T-cell (primary cell): ENCODE measurements around the gene NR3C1. TPM values are rescaled to one million over a fixed set of nuclear protein-coding genes. Genes with fewer than 3 reads are reported as not detected.

ENCODE experiments used
- ATAC-seq, 4 experiments: fragments of 200-7000 bp in 3 of 4; fragments of 150-1000 bp in 1 of 4; cut with Tn5 transposase; replicated peaks in 1 of 4; 1 replicate in 3 of 4; 2 replicates in 1 of 4; pipeline ENCODE4 v1.10.0; 2021; ENCODE audit warnings: moderate library complexity in 3 of 4, mild to moderate bottlenecking in 2 of 4, moderate number of reproducible peaks in 1 of 4
- CTCF ChIA-PET, 2 donors: fragments of 300-600 bp; sonication (Branson Sonifier 250); formaldehyde crosslinking; loops; one replicate each; lab custom pipeline; 2022; ENCODE audit warnings: antibody characterized with exemption in 2 of 2; lab: Charles Lee
- POLR2A ChIA-PET, 2 donors: fragments of 300-600 bp; sonication (Branson Sonifier 250); formaldehyde crosslinking; loops; one replicate each; lab custom pipeline; 2022; ENCODE audit warnings: antibody characterized with exemption in 2 of 2; lab: Charles Lee
- DNase-seq, 35 experiments: peaks; one replicate each; pipeline versions ENCODE4 v3.0.0 to v3.0.0-alpha.2; 2013 to 2023
- H3K27ac ChIP-seq: one replicate; pipeline ENCODE4 v1.5.1; 2013; ENCODE audit warnings: low read length
- H3K27me3 ChIP-seq, 2 experiments: replicated peaks in 1 of 2; 1 replicate in 1 of 2; 2 replicates in 1 of 2; pipeline versions ENCODE4 v1.6.1 to v1.7.0; 2013; ENCODE audit warnings: low read length in 1 of 2, mixed read lengths in 1 of 2; ENCODE audit not compliant: control insufficient read depth in 2 of 2, insufficient read depth in 2 of 2; ENCODE audit errors: extremely low read depth in 1 of 2
- H3K36me3 ChIP-seq, 2 donors: 1 replicate in 1 of 2; 2 replicates in 1 of 2; pipeline versions ENCODE4 v1.6.1 to v1.7.0; 2013; ENCODE audit warnings: low read length in 1 of 2; ENCODE audit not compliant: control insufficient read depth in 2 of 2, insufficient read depth in 1 of 2; ENCODE audit errors: extremely low read depth in 1 of 2
- H3K4me1 ChIP-seq, 2 experiments: 1 replicate in 1 of 2; 2 replicates in 1 of 2; pipeline versions ENCODE4 v1.6.1 to v1.7.0; 2013; ENCODE audit warnings: low read length in 2 of 2, mixed read lengths in 1 of 2; ENCODE audit not compliant: insufficient read depth in 2 of 2, control insufficient read depth in 1 of 2; ENCODE audit errors: extremely low read depth in 1 of 2
- H3K4me3 ChIP-seq, 2 donors: 1 replicate in 1 of 2; 2 replicates in 1 of 2; pipeline versions ENCODE4 v1.5.1 to v1.7.0; 2013; ENCODE audit warnings: mild to moderate bottlenecking in 2 of 2, low read length in 1 of 2, moderate library complexity in 1 of 2; ENCODE audit not compliant: control insufficient read depth in 1 of 2; ENCODE audit errors: extremely low read depth in 1 of 2
- H3K9me3 ChIP-seq: 2 replicates; pipeline ENCODE4 v1.7.0; 2013
- H3K27ac Mint-ChIP-seq, 2 donors: one replicate each; pipeline ENCODE4 v1.8.0; 2020 to 2021; ENCODE audit warnings: mild to moderate bottlenecking in 2 of 2, mixed read lengths in 2 of 2
- H3K27me3 Mint-ChIP-seq, 2 donors: one replicate each; pipeline ENCODE4 v1.8.0; 2021 to 2022; ENCODE audit warnings: mixed read lengths in 2 of 2
- H3K36me3 Mint-ChIP-seq: one replicate; pipeline ENCODE4 v1.8.0; 2021; ENCODE audit warnings: mixed read lengths
- H3K4me1 Mint-ChIP-seq, 3 donors: one replicate each; pipeline ENCODE4 v1.8.0; 2020 to 2022; ENCODE audit warnings: mixed read lengths in 3 of 3, mild to moderate bottlenecking in 1 of 3
- H3K4me3 Mint-ChIP-seq, 3 donors: one replicate each; pipeline ENCODE4 v1.8.0; 2020 to 2022; ENCODE audit warnings: mild to moderate bottlenecking in 3 of 3, mixed read lengths in 3 of 3, moderate library complexity in 3 of 3
- H3K9me3 Mint-ChIP-seq, 3 donors: one replicate each; pipeline ENCODE4 v1.8.0; 2020 to 2022; ENCODE audit warnings: mixed read lengths in 3 of 3
- WGBS: methylation state at CpG from one replicate; pipeline ENCODE4 v1.1.5; 2013; ENCODE audit warnings: missing lambda C conversion rate; ENCODE audit not compliant: insufficient coverage; 5-methylcytosine and 5-hydroxymethylcytosine counted together
- total RNA-seq, 35 experiments: library from RNA in 6 of 35; stranded (reverse) in 6 of 35; fragments of 120-200 nt in 1 of 35; gene quantifications; one replicate each; pipeline versions ENCODE4 v1.2.1 to v1.2.4 and lab custom pipeline; 2013 to 2026

NR3C1 gene
- total RNA-seq, 5 donors from 2014 or later (not counting 1 experiment from before 2014, with no cell fraction given), result 108 to 156 (median 122) TPM

DNA sequence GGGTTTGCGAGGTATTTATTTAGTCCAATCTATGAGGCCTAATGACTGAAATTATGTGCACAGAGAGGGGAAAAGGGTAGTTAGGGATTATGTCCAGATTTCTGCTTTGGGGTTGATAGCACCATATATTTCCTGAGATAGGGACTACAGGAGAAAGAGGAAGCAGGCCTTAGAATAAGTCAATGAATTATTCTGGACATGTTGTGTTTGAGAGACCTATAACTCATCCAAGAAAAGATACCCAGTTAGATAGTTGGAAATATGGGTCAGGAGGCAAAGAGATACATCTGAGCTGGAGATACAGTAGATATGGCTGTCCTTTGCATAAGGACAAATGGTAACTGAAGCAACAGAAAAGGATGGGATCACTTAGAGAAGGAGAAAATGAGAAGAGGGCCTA, 53.1 kb downstream of the NR3C1 start:
- Mint-ChIP-seq H3K27ac (no peak overlapping the region), H3K4me3 (no peak overlapping the region), H3K27me3 (no peaks in the 10 kb centered on the region), H3K9me3 (no peaks in the 10 kb centered on the region), H3K4me1 (peaks cover 8 to 63% (median 44%) of the 10 kb centered on the region in 3 donors), H3K36me3 (peaks cover 8% of the 10 kb centered on the region)
- peaks cover 29 to 59% of the 10 kb centered on the region in 2 experiments for H3K4me1 ChIP-seq
- ATAC-seq, result no peak
- no peaks in the 10 kb centered on the region for H3K9me3 ChIP-seq
- WGBS, result 100% methylated on average over 1 of the region's 1 CpG
- no peaks in the 10 kb centered on the region for H3K36me3 ChIP-seq
- H3K27ac ChIP-seq, result no peak overlapping the region
- H3K27me3 ChIP-seq, result no peaks in the 10 kb centered on the region
- ChIA-PET CTCF (interaction anchor here in 1 of 2 donors (0.6 kb wide), 1 partner anchor 54 kb away, joined by 5 read pairs; no protein-coding TSS in a partner anchor), POLR2A (interaction anchor here (0.6 to 1.0 kb wide), 4 partner anchors 10 to 172 kb away, joined by 3 read pairs; no protein-coding TSS in a partner anchor)
- DNase-seq, result no peak
- H3K4me3 ChIP-seq, result no peak overlapping the region

DNA sequence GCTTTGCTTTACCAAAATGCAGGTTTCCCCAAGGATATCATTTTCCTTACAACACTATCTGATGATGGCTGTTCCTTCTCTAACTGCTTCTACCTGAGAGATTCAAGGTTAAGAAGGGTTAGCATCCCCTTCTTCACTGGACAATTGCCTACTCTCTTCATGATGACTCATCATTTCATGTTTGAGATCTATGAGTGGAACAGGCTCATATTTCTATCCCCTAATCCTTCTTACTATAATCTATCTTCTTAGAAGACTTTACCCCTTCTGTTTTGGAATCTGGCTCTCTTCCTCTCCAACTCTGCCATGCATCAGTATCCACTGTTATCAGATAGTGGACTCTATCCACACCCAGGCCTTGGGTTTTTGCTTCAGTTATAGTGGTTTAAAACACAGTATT, 54.3 kb downstream of the NR3C1 start:
- no peak overlapping the region for H3K4me3 ChIP-seq
- peaks cover 8 to 57% (median 39%) of the 10 kb centered on the region in 3 donors for H3K4me1 Mint-ChIP-seq
- CTCF ChIA-PET, result no interaction called here

DNA sequence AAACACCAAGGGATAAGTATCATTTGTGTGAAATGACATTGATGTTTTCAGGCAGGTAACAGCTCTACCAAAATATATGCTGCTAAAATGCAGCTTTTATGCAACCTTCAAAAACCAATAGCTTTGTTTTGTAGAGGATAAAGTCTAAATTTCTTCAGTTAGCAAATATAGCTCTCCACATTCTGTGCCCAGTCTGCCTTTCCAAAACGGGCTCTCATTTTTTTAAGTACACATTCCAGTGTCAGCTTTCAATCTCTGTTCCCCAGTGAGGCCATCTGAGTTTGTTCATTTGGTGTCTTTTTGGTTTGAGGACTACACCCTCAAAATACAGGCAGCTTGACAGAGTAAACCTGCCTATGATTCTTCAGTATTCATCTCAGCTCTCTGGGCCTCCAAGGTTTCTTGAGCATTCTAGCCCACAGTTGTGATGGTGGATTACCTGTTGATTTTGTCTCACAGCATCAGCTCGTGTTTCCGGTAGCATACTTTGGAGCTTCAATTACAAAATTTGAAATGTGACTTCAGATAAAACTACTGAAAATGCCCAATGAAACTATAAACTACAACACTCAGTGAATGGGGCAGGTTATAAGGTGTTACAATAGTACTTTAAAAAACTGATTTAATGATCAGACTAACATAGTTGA, 55.7 kb downstream of the NR3C1 start:
- H3K9me3 Mint-ChIP-seq, result no peaks in the 10 kb centered on the region
- H3K27ac Mint-ChIP-seq, result no peak overlapping the region
- no CpG with 5 or more reads among the region's 3 CpGs for WGBS
- no peak overlapping the region for H3K4me3 Mint-ChIP-seq
- H3K4me1 ChIP-seq, result peaks cover 9 to 46% of the 10 kb centered on the region in 2 experiments
- no peaks in the 10 kb centered on the region for H3K9me3 ChIP-seq
- ChIA-PET CTCF (interaction anchor here in 1 of 2 donors (0.6 kb wide), 1 partner anchor 10 kb away, joined by 3 read pairs; no protein-coding TSS in a partner anchor), POLR2A (interaction anchor here in 1 of 2 donors (0.5 kb wide), 1 partner anchor 158 kb away, joined by 8 read pairs; no protein-coding TSS in a partner anchor)
- peaks cover 17 to 52% (median 36%) of the 10 kb centered on the region in 3 donors for H3K4me1 Mint-ChIP-seq
- H3K27me3 ChIP-seq, result no peaks in the 10 kb centered on the region
- H3K4me3 ChIP-seq, result no peak overlapping the region
- ATAC-seq, result no peak
- DNase-seq, result no peak
- no peak overlapping the region for H3K27ac ChIP-seq
- no peaks in the 10 kb centered on the region for H3K36me3 ChIP-seq
- peaks cover 5% of the 10 kb centered on the region for H3K36me3 Mint-ChIP-seq
- H3K27me3 Mint-ChIP-seq, result no peaks in the 10 kb centered on the region

More for the DNA sequence above, 54.3 kb downstream of the NR3C1 start:
- Mint-ChIP-seq H3K27ac (no peak overlapping the region), H3K9me3 (no peaks in the 10 kb centered on the region), H3K4me3 (no peak overlapping the region), H3K27me3 (no peaks in the 10 kb centered on the region), H3K36me3 (peaks cover 11% of the 10 kb centered on the region)
- no peaks in the 10 kb centered on the region for H3K36me3 ChIP-seq
- ATAC-seq, result no peak
- DNase-seq, result no peak
- POLR2A ChIA-PET, result interaction anchor here in 1 of 2 donors (0.6 to 1.0 kb wide), 2 partner anchors 25 to 172 kb away, joined by 3 read pairs; no protein-coding TSS in a partner anchor
- H3K9me3 ChIP-seq, result no peaks in the 10 kb centered on the region
- no peak overlapping the region for H3K27ac ChIP-seq
- peaks cover 20 to 57% of the 10 kb centered on the region in 2 experiments for H3K4me1 ChIP-seq
- H3K27me3 ChIP-seq, result no peaks in the 10 kb centered on the region

DNA sequence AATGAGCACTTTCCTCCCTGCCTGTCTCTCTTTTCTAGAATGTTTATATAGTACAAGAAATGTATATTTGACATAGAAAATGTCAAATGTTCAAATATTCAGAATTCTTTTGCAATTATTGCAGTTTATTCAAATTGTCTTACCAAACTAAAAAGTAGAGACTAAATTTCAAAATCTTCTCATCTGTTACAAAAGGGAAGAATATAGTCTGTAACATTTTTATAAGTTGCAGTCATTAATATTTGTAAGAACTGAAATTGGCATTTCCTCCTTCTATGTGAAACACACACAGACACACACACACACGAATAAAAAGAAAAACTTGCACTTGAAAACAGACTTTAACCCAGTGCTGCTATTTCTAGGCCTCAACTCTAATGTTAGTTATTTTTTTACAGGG, 56.4 kb downstream of the NR3C1 start:
- H3K9me3 ChIP-seq, result no peaks in the 10 kb centered on the region
- peaks cover 24 to 53% (median 37%) of the 10 kb centered on the region in 3 donors for H3K4me1 Mint-ChIP-seq
- no peak overlapping the region for H3K4me3 ChIP-seq
- no peaks in the 10 kb centered on the region for H3K27me3 Mint-ChIP-seq
- peaks cover 9% of the 10 kb centered on the region for H3K36me3 Mint-ChIP-seq
- H3K4me3 Mint-ChIP-seq, result no peak overlapping the region
- CTCF ChIA-PET, result interaction anchor here in 1 of 2 donors (0.6 kb wide), 1 partner anchor 9 kb away, joined by 3 read pairs; no protein-coding TSS in a partner anchor
- no peaks in the 10 kb centered on the region for H3K9me3 Mint-ChIP-seq
- DNase-seq (no peak), ATAC-seq (no peak)
- H3K27ac Mint-ChIP-seq, result no peak overlapping the region
- H3K4me1 ChIP-seq, result peaks cover 7 to 43% of the 10 kb centered on the region in 2 experiments
- H3K27ac ChIP-seq, result no peak overlapping the region
- POLR2A ChIA-PET, result interaction anchor here in 1 of 2 donors (0.5 to 0.6 kb wide), 2 partner anchors 89 to 157 kb away, joined by 3 to 8 read pairs; no protein-coding TSS in a partner anchor
- WGBS, result no CpG with 5 or more reads among the region's 1 CpG
- H3K36me3 ChIP-seq, result no peaks in the 10 kb centered on the region
- H3K27me3 ChIP-seq, result no peaks in the 10 kb centered on the region

DNA sequence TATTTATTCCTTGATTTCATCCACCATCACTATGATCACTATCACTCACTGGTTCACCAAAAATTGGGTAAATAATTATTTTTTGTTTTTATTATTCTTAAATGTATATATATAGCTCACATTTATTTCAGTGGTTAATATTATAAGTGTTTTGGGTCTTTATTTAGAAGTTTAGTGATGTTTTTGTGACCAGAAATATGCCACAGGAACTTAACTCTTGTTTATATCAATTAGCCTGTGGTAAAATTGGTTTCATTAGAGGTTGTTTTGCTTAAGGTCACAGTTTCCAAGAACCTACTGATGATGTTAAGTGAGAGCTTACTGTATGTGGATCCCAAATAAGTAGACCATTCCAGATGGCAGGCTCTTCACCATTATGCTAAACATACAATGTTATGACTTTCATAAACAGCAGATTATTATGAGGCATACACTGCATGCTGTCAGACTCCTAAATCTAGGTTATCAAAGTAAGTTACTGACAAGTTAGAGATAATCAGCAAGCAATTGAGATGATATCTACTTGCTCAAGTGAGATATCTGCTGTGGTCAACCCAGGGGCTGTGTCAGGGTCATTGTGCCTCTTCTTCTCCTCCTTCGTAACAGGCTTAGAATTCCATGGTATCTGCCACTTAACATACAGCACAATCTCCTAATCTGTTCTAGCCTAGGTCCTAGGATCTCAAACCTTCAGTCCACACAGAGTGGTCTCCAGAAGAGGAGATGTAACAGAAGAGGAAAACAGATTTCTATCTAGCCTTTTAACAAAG, 57.6 kb downstream of the NR3C1 start:
- Mint-ChIP-seq H3K36me3 (peaks cover 15% of the 10 kb centered on the region), H3K27ac (no peak overlapping the region), H3K9me3 (no peaks in the 10 kb centered on the region), H3K27me3 (no peaks in the 10 kb centered on the region), H3K4me3 (no peak overlapping the region), H3K4me1 (peaks cover 26 to 59% (median 41%) of the 10 kb centered on the region in 3 donors)
- CTCF ChIA-PET, result interaction anchor here in 1 of 2 donors (0.7 kb wide), 1 partner anchor 55 kb away, joined by 3 read pairs; no protein-coding TSS in a partner anchor
- DNase-seq (no peak), ATAC-seq (no peak)
- POLR2A ChIA-PET, result no interaction called here
- no peaks in the 10 kb centered on the region for H3K9me3 ChIP-seq
- H3K36me3 ChIP-seq, result no peaks in the 10 kb centered on the region
- H3K4me1 ChIP-seq, result peaks cover 6 to 39% of the 10 kb centered on the region in 2 experiments
- no peaks in the 10 kb centered on the region for H3K27me3 ChIP-seq
- no peak overlapping the region for H3K27ac ChIP-seq
- no CpG with 5 or more reads among the region's 1 CpG for WGBS
- no peak overlapping the region for H3K4me3 ChIP-seq

DNA sequence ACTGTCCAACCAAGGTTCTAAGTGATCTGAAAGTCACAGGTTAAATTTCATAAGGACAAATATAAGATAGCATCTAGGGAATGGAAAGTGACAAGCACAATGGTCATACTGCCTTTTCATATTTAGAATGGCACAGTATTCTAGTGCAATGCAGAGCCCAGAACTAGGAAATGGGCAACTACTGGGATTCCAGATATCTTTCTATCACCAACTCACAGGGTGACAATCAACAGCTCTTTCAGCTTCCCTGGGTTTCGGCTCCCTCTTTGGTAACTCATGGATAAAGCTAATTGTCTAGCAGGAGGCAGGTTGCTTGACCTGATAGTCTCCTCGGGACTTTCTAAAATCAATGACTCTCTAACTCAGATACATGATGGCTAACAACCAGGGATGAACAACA, 60.4 kb downstream of the NR3C1 start:
- DNase-seq, result no peak
- Mint-ChIP-seq H3K4me1 (peaks cover 39 to 69% (median 57%) of the 10 kb centered on the region in 3 donors), H3K27ac (no peak overlapping the region), H3K36me3 (peaks cover 29% of the 10 kb centered on the region), H3K4me3 (no peak overlapping the region), H3K9me3 (no peaks in the 10 kb centered on the region), H3K27me3 (no peaks in the 10 kb centered on the region)
- H3K9me3 ChIP-seq, result no peaks in the 10 kb centered on the region
- peaks cover 2 to 15% of the 10 kb centered on the region in 2 experiments for H3K4me1 ChIP-seq
- no peak for ATAC-seq
- CTCF ChIA-PET, result interaction anchor here in 1 of 2 donors (1.2 kb wide), 1 partner anchor 18 kb away, joined by 3 read pairs; no protein-coding TSS in a partner anchor
- POLR2A ChIA-PET, result no interaction called here
- no CpG with 5 or more reads among the region's 2 CpGs for WGBS
- no peaks in the 10 kb centered on the region for H3K36me3 ChIP-seq
- no peaks in the 10 kb centered on the region for H3K27me3 ChIP-seq
- no peak overlapping the region for H3K27ac ChIP-seq
- H3K4me3 ChIP-seq, result no peak overlapping the region
